HG03439 (cell line): ENCODE measurements around the gene POU6F2.
"Not testable (repeated sequence)": the region's sequence is repeated elsewhere in the genome, so short reads cannot be mapped to it uniquely, and the experiment has no call there.

Experiments
- ATAC-seq: cut with Tn5 transposase; IDR thresholded peaks from one replicate; pipeline ENCODE4 v1.9.1; 2021; ENCODE audit warnings: mild to moderate bottlenecking, moderate library complexity; ENCODE audit not compliant: unreplicated experiment

POU6F2 gene

DNA sequence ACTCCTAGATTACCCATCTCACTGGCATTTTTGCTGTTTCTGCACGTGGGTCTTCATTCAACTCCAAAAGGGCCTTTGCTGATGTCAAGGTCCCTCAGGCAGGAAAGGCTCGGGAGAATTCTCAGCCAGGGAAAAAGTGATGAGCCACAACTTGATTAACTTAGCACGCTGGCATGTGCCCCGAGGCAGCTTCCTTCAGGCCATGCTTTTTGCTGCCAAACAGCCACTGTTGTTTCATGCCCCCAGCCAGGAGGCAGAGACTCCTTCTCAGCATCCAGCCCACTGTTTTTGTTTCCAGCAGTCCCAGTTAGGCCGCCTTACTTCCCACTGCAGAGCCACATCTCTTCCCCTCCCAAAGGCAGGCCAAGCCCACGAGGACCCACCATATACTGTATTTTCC, 322.0 kb downstream of the POU6F2 start:
- no peak for ATAC-seq

DNA sequence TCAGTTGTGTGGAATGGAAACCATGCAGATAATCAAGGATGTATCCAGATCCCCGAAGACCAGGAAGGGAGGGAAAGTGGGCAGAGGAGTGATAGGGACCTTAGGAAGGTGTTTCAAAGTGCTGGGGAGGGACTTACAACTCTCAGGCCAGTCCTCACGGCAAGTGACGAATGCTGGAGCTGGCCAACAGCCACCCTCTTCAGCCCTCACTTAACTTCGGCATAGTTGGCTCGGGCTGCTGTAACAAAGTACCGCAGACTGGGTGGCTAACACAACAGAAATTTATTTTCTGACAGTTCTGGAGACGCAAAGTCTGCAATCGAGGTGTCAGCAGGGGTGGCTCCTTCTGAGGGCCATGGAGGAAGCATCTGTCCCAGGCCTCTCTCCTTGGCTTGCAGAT, 322.6 kb downstream of the POU6F2 start:
- no peak for ATAC-seq

DNA sequence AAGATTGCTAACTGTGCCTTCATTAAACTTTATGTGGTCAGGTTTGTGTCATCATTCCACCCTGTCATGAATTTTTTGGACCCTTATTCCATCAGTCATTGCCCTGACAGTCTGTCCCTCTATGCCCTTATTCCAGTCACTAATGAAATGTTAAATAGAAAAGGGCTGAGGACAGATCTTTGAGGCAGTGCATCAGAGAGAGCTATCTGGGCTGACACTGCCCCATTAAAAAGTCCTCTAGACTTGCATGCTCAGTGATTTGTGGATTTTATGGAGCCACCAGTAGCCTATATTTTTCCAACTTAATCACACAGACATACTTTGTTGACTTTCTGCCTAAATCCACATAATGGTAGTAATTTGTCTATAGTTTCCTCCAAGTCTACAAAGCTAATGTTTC, 323.8 kb downstream of the POU6F2 start:
- no peak for ATAC-seq

DNA sequence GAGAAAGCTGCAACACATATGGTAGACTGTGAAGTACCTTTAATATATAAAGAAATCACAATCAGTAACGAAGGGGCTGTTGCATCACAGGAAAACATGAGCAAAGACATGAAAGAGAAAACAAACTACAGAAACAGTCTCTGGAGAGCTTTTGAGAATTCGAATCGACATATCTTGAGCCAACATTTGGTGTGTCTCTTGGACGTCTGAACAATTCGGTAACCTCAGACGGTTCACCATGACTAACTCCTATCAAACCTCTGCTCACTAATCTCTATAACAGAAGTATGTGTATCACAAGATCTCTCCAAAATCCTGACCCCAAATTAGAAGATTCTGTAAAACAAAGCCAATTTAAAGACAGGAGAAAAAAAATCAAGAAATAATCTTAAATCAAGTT, 326.5 kb downstream of the POU6F2 start:
- ATAC-seq: no peak

DNA sequence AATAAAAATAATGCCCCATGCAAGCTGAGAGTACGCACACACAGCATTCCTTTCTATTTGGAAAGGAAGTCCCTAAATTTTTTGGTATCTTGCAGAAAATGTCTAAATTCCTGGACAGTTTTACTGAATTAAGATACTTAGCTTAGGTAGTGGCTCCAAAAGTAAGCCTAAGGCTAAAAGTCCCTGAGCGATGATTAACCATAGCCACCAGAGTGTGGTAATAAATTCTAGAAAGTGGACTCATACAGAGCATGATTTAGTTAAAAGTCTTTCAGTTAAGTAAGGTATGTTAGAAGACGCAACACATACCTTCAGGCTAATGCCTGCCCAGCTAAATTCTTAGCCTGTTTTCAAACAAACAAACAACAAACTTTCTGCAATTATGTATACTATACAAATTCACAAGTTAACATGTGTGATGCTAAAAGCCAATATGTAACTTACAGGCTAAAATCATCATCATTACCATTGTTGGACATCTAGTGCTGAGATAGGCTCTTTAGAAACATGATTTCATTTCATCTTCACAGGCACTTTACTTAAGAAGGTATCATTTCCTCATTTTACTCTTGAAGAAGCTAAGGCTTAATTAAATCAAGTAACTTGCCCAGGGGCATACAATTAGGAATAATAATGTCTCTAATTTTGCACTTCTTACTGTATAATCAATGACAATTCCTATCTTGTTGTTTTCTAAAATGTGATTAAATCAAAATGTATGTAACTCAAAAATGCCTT, 327.1 kb downstream of the POU6F2 start:
- no peak for ATAC-seq

DNA sequence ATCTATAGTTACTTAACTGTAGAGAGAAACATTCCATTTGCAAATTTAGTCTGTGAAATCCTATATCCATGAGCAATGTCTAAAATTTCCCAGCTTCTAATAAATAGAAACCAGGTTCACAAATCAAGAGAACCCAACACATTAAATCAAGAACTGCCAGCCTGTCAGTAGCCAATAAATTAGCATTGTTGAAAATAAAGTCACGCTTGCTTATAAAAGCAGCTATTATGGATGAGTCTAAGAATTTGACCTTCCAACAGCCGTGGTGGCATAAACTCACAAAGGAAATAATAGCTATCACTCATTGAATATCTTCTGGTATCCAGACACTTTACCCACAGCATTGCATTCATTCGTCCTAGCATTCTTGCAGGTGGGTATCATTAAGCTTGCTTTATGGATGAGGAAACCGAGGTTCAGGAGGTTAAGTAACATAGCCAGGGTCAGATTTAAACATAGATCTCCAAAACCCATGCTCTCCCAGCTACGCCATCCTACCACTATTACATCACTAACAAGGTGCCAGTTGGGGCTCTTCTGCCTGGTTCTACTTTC, 328.4 kb downstream of the POU6F2 start:
- ATAC-seq: no peak

DNA sequence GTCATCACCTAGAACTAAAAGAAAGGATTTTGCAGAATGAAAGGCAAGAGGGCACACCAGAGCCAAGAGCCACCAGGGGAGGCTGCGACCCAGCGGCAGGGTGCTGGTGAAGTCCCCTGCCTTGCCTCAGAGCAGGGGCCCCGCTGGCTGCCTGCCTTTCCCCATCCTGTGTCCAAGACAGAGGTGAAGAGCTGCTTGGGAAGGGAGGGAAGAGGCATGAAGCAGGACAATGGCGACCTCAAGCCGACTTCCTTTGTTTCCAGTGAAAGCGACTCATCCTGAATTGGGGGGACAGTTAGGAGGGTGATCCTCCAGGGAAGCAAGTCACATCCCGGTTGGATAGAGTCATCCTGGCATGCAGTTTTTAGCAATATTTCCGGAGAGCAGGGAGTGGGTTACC, 333.0 kb downstream of the POU6F2 start:
- ATAC-seq: no peak

DNA sequence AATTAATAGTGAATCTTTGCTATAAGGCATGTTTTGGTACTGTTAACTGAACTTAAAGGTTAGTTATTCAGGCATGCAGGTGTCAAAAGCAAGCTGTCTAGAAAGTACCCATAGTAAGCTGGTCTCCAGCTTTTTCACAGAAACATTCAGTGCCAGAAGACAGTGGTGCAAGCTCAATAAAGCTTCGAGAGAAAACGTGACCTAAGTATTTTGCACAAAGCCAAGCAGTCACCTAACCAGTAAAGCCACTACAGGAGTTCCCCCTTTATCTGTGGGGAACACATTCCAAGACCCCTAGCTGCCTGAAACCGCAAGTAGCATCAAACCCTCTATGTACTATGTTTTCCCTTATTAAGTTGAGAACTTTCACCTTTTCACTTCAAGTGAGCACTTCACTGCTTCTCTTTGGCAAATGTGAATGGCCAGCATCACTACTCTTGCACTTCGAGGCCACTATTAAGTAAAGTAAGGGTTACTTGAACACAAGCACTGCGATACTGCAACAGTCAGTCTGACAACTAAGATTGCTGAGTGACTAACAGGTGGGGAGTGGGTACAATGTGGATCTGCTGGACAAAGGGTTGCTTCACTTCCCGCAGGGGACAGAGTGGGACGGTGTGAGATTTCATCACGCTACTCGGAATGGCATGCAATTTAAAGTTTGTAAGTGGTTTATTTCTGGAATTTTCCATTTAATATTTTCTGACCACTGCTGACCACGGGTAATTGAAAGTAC, 334.7 kb downstream of the POU6F2 start:
- ATAC-seq: no peak

DNA sequence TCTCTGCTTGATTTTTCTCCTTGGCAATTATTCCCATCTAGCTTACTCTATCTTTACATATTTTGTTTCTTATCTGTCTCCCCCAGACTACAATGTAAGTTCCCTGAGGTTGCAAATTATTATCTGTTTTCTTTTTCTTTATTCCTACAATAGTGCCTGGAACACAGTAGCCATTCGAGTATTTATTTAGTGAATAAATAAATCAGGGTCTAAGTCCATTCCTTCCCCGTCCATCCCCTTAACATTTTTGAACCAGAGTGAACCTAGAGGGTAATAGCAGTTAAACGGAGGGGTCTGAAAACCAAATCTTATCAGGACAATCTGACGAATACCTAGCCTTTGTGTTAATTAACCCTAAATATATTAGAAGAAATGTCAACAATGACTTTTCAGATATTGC, 335.7 kb downstream of the POU6F2 start:
- ATAC-seq: no peak

DNA sequence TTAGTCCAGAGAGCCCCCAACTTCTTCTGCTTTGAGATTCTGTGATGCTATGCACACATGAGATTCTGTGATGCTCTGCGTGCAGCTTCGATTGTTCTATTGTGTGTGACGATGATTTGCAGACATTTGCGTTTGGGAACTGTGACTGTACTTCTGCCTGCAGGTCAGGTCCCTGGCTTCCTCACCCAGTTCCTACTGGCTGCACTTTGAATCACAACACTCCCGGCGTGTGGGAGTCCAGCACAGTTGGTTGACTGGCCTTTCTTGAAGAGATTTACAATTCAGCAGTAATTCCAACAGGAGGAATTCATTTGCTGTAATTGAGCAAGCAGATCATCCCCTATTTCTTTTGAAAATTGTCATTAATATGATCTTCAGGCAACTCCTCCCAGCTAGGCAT, 336.3 kb downstream of the POU6F2 start:
- no peak for ATAC-seq

DNA sequence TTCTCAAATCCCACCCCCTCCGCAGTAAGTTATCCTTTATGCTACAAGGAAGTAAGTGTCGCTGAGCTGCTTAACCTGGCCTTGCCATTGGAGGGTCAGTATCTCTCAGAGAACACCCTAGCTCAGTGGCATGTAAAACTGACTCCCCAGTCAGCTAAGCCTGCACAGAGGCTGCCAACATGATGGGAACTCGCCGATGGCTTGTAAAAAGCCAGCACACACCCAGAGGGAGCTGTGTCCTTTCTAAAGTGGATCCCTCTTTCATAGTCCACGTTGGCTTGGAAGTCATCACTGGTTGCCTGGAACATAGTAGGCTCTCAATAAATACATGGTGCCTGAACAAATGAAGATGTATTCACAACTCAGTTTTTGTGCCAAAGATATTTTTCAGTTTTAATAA, 339.4 kb downstream of the POU6F2 start:
- ATAC-seq: no peak

DNA sequence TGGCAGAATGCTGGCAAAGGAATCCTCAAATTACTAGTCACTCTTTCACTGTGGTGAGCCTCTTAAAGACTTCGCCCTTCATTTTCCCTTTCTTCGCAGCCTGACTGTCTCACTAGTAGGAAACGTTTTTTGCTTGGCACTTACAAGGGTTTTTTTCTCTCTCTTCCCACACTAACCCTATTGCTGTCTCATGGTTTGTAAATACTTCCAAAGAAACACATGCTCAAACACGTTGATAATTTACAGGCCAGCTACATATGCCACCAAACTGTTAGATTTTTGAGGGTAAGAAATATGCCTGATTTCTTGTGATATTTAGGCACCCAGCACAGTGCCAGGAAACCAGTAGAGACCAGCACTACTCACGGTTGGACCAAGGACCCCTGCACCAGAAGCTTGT, 340.2 kb downstream of the POU6F2 start:
- ATAC-seq: no peak

DNA sequence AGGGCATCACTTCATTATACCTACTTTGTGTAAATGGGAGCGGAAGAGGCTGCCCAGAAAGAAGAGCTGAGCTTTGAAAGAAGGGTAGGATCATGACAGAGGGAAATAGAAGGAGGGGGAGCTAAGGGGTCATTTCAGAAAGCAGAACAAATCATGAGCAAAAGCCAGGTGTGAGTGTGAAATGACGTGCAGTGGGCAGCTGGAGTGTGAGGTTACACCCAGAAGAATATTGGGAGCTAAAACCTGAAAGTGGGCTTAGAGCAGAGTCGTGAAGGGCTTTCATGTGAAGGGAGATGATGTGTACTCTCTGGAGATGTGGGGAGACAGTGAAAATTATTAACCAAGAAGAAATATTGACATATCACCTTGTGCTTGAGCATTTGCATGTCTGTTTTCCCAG, 343.5 kb downstream of the POU6F2 start:
- no peak for ATAC-seq

DNA sequence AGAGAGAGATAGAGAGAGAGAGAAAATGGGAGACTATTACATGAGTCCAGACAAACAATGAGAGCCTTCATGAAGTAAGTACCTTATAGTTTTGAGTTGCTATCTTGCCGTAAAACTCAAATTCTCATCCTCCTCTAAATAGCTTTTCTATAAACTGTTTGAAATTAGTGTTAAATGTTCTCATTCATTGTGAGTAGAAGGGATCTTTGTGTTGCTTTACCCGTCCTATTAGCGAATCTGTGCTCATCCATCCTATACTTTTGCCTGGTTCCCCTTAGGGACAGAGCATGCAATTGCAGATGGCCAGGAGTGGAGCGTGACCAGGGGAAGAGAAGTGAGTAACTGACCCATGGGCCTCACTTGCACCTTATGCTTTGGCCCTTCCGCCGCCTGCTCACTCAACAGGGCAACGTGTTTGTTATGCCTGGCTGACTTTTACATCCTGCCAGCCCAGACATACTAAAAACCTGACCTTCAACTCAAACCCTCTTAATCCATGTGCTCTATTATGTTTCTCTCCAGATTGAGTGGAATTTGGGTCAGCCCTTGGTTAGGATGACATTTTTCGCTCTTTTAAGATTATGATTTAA, 344.3 kb downstream of the POU6F2 start:
- no peak for ATAC-seq

DNA sequence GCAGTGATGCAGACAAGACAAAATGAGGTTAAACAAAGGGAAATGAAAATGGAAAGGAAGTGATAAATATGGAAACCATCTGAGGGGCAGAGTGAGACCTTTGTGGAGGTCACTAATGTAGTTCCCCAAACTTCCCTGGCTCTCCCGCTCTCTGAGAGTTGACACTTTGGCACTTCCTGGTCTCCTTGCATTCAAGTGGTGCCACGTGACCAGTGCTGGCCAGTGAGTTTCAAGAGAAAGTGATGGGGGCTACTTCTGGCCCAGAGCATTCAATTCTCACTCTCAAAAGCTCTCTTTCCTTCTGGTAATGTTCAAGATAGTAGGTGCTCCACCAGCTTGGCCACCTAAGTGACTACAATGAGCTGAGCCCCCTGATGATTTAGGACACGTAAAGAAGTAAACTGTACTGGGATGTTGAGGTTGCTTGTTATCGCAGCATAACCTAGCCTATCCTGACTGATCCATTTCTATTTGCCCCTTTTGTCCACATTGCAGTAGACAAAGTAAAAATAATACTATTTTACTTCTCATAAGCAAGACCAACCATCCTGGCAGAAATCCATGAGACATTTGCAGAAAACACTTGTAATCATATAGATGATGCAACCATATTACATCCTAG, 346.5 kb downstream of the POU6F2 start:
- ATAC-seq: no peak

DNA sequence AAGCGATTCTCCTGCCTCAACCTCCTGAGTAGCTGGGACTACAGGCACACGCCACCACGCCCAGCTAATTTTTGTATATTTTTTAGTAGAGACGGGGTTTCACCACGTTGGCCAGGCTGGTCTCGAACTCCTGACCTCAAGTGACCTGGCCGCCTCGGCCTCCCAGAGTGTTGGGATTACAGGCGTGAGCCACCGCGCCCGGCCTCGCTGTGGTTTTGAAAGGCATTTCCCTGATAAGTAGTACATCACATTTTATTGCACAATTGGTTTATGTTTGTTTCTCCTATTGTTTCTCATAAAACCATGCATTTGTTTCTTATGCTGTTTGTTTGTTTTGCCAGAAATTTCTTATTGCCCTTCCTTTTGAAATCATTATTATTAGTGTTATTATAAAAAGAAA, 353.9 kb downstream of the POU6F2 start:
- ATAC-seq: not testable (repeated sequence)

DNA sequence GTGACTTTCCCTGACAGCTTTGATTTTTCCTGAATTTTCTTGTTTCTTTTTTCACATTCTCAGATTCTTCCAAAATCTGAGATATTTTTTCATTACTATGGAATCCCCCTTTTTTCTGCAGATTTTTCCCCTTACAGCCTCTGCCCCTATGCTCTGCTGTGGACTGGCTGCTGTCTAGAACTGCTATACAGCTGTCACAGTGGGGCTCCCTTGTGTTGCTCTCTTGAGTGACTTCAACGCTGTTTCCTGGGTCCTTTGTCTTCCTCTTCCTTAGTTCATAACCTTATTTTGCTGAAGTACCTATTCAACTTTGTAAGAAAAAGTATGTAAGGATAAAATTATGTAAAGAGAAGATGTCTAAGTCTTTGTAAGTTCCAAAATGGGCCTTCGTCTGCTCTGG, 354.4 kb downstream of the POU6F2 start:
- ATAC-seq: no peak

DNA sequence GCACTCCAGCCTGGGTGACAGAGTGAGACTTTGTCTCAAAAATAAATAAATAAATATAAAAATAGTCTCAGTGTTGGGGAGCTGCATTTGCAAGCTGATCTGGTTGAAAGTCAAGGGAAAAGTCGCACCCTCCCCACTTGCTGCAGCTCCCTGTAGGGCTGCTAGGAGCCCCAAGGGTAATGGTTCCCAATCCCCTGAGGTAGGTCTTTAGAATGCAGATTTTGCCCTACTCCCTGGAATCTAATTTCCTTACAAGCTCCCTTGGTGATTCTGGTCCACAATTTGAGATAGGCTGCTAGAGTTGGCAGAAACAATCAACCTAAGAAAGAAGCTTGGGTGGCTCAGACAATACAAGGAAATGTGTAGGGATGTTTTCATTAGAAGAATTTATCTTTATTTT, 356.0 kb downstream of the POU6F2 start:
- no peak for ATAC-seq

DNA sequence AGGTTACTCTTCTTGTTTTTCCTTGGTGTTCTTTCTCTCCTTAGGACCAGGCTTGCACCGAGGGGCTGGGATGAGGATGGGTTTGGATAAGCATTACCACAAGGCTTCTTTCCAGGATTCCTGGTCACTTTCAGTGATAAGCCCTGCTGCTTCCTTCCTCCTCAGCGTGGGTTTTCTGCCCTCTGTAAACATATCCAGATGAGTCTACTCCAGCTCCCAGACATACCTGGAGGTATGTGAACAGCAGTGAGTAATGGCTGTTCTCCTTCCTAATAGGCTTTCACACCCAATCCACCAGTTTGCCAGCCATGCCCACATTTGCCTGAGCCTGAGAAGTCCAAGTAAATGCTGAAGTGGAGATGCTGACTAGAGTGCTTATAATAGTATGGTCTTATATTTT, 358.7 kb downstream of the POU6F2 start:
- ATAC-seq: no peak

DNA sequence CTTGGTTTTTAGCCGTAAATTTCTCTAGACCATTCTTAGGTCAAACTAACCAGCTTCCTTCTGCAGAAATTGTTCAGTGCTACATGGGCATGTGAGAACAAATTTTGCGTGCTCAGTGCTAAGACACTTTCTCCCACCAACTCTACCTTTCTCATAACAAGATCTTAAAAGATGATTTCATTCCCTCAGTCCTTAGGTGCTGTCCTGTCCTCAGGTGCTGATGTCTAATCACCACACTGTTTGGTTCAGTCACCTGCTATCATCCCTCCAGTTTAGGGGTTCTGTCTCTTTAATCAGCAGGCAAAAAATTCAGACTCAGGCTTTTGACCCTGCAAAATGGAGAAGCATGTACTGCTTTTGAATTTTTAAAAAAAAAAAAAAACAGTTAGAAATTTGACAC, 361.0 kb downstream of the POU6F2 start:
- no peak for ATAC-seq

DNA sequence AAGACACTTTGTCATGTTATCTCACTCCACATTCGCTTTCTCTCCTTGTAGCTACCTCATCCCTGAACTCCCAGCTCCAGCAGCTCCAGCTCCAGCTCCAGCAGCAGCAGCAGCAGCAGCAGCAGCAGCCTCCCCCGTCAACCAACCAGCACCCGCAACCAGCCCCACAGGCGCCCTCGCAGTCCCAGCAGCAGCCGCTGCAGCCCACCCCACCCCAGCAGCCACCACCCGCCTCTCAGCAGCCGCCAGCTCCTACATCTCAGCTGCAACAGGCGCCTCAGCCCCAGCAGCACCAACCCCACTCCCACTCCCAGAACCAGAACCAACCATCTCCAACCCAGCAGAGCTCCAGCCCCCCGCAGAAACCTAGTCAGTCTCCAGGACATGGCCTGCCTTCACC, 361.9 kb downstream of the POU6F2 start:
- no peak for ATAC-seq

DNA sequence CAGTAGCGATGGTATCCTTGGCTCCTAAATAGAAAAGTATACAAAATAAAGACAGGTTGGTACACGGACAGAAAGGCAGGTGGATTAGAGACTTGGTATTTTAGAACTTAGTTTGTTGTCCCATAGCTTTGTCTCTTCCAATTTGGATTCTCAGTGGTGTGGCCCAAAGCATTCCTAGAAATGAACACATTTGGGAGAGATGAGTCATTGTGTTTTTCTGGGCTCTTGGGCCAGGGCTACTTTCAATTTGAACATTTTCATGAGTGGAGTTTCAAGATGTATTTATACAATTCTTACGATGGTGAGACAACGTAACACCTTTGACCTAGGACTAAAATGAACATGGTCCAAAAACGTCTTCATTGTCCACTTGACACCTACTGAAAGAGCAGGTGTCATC, 363.4 kb downstream of the POU6F2 start:
- no peak for ATAC-seq
